ENCODE measurements around the gene MAT2B. TPM values are rescaled to one million over a fixed set of nuclear protein-coding genes. Genes with fewer than 3 reads are reported as not detected.

The MAT2B gene
- total and polyA plus RNA-seq, 2 donors (not counting 1 experiment from before 2014, with no cell fraction given), result 33.9 to 123 TPM

- POLR2A ChIA-PET, result interaction anchor here (1.6 kb wide), 1 partner anchor 48 kb away, joined by 6 read pairs; the partner anchor contains the start of gene HMMR
- H3K9me3 Mint-ChIP-seq (ENCODE audit: insufficient read depth), result no peaks in the 10 kb centered on the region
- peak overlapping the region; percentile 80 for H3K27ac Mint-ChIP-seq
- Histone ChIP-seq H3K27me3 (replicated peaks in 1 of 4; ENCODE audit: control extremely low read depth in 1 of 4, control insufficient read depth in 3 of 4, insufficient read depth in 4 of 4, low read length in 3 of 4) (no peaks in the 10 kb centered on the region), H3K79me2 (ENCODE audit: control insufficient read depth, insufficient read depth, low read length) (peaks cover 77% of the 10 kb centered on the region), H4K20me1 (ENCODE audit: control insufficient read depth, insufficient read depth, low read length, poor library complexity, severe bottlenecking) (peaks cover 8% of the 10 kb centered on the region), H3K9ac (ENCODE audit: low read length) (peak overlapping the region; percentile 40), H3K4me2 (replicated peaks; ENCODE audit: low read depth, low read length, poor library complexity, severe bottlenecking) (peak overlapping the region; percentile 80), H3K4me1 (ENCODE audit: control insufficient read depth in 2 of 2, insufficient read depth in 2 of 2, low read length in 2 of 2) (peaks cover 35 to 57% of the 10 kb centered on the region in 2 donors), H3K4me3 (ENCODE audit: control extremely low read depth in 1 of 5, extremely low read depth in 1 of 5, insufficient read depth in 1 of 5, low read depth in 2 of 5, low read length in 4 of 5) (peak overlapping the region in 1 of 5 experiments; percentile 20), H2AFZ (ENCODE audit: insufficient read depth, low read depth, low read length, poor library complexity, severe bottlenecking) (no peak overlapping the region), H3K9me3 (ENCODE audit: control extremely low read depth in 1 of 3, control insufficient read depth in 2 of 3, insufficient read depth in 1 of 3, low read length in 2 of 3) (no peaks in the 10 kb centered on the region), H3K27ac (ENCODE audit: low read length in 2 of 2) (peak overlapping the region; percentile 93 to 95), H3K36me3 (replicated peaks in 1 of 2; ENCODE audit: control extremely low read depth in 1 of 2, control insufficient read depth in 1 of 2, extremely low read depth in 1 of 2, insufficient read depth in 2 of 2, low read length in 1 of 2) (peaks cover 9 to 26% of the 10 kb centered on the region in 2 experiments)
- WGBS (ENCODE audit: insufficient coverage), result no CpG with 5 or more reads among the region's 5 CpGs
- H3K4me3 Mint-ChIP-seq, result peak overlapping the region; percentile 98
- intact Hi-C loops (cut with micrococcal nuclease), result no loop called here
- ATAC-seq (ENCODE audit: low read depth), result no peak
- TF ChIP-seq EZH2 (IDR thresholded peaks at IDR 0.05; ENCODE audit: borderline replicate concordance, insufficient read depth, low read depth, low read length, poor library complexity, severe bottlenecking), result no peak
- no peak for TF ChIP-seq CTCF (IDR thresholded peaks at IDR 0.05)
- no peak for DNase-seq
- H3K4me1 Mint-ChIP-seq, result peaks cover 67% of the 10 kb centered on the region
- H3K27me3 Mint-ChIP-seq, result no peaks in the 10 kb centered on the region
- CTCF ChIA-PET, result interaction anchor here (0.9 kb wide), 1 partner anchor 34 kb away, joined by 4 read pairs; no protein-coding TSS in a partner anchor
Measured at GRCh38 chr5:163508753-163509152, 3.3 kb downstream of the MAT2B start.

- Histone ChIP-seq H3K4me3 (ENCODE audit: control extremely low read depth in 1 of 5, extremely low read depth in 1 of 5, insufficient read depth in 1 of 5, low read depth in 2 of 5, low read length in 4 of 5) (peak overlapping the region in 2 of 5 experiments; percentile 20 to 22), H3K27me3 (replicated peaks in 1 of 4; ENCODE audit: control extremely low read depth in 1 of 4, control insufficient read depth in 3 of 4, insufficient read depth in 4 of 4, low read length in 3 of 4) (no peaks in the 10 kb centered on the region), H3K36me3 (replicated peaks in 1 of 2; ENCODE audit: control extremely low read depth in 1 of 2, control insufficient read depth in 1 of 2, extremely low read depth in 1 of 2, insufficient read depth in 2 of 2, low read length in 1 of 2) (peaks cover 12 to 33% of the 10 kb centered on the region in 2 experiments), H3K4me2 (replicated peaks; ENCODE audit: low read depth, low read length, poor library complexity, severe bottlenecking) (peak overlapping the region; percentile 80), H3K79me2 (ENCODE audit: control insufficient read depth, insufficient read depth, low read length) (peaks cover 83% of the 10 kb centered on the region), H3K9ac (ENCODE audit: low read length) (peak overlapping the region; percentile 40), H3K4me1 (ENCODE audit: control insufficient read depth in 2 of 2, insufficient read depth in 2 of 2, low read length in 2 of 2) (peaks cover 28 to 50% of the 10 kb centered on the region in 2 donors), H2AFZ (ENCODE audit: insufficient read depth, low read depth, low read length, poor library complexity, severe bottlenecking) (no peak overlapping the region), H3K27ac (ENCODE audit: low read length in 2 of 2) (peak overlapping the region; percentile 48 to 95), H4K20me1 (ENCODE audit: control insufficient read depth, insufficient read depth, low read length, poor library complexity, severe bottlenecking) (peaks cover 8% of the 10 kb centered on the region), H3K9me3 (ENCODE audit: control extremely low read depth in 1 of 3, control insufficient read depth in 2 of 3, insufficient read depth in 1 of 3, low read length in 2 of 3) (no peaks in the 10 kb centered on the region)
- ATAC-seq (ENCODE audit: low read depth), result no peak
- intact Hi-C loops (cut with micrococcal nuclease), result no loop called here
- Mint-ChIP-seq H3K4me1 (peaks cover 61% of the 10 kb centered on the region), H3K27me3 (no peaks in the 10 kb centered on the region), H3K27ac (peak overlapping the region; percentile 57), H3K4me3 (peak overlapping the region; percentile 98), H3K9me3 (ENCODE audit: insufficient read depth) (no peaks in the 10 kb centered on the region)
- ChIA-PET CTCF (interaction anchor here (0.9 kb wide), 1 partner anchor 62 kb away, joined by 3 read pairs; no protein-coding TSS in a partner anchor), POLR2A (interaction anchor here (0.5 to 1.6 kb wide), 2 partner anchors 48 to 402 kb away, joined by 3 to 6 read pairs; partner anchors contain the start of gene HMMR)
- TF ChIP-seq CTCF (IDR thresholded peaks at IDR 0.05) (no peak), EZH2 (IDR thresholded peaks at IDR 0.05; ENCODE audit: borderline replicate concordance, insufficient read depth, low read depth, low read length, poor library complexity, severe bottlenecking) (no peak)
- DNase-seq, result peak; percentile 13
- WGBS (ENCODE audit: insufficient coverage), result 34% methylated on average over 3 of the region's 7 CpGs
Measured at GRCh38 chr5:163509291-163509951, 4.0 kb downstream of the MAT2B start.

Data from B cell (primary cell).